Measurements from ENCODE around the gene SF3B3. TPM values are rescaled to one million over a fixed set of nuclear protein-coding genes. Genes with fewer than 3 reads are reported as not detected.

SF3B3 gene
- total and polyA plus RNA-seq, 10 of the 15 experiments (the other 5 are each of a cell fraction or from before 2014, with no cell fraction given), result 134 to 453 (median 215) TPM

DNA sequence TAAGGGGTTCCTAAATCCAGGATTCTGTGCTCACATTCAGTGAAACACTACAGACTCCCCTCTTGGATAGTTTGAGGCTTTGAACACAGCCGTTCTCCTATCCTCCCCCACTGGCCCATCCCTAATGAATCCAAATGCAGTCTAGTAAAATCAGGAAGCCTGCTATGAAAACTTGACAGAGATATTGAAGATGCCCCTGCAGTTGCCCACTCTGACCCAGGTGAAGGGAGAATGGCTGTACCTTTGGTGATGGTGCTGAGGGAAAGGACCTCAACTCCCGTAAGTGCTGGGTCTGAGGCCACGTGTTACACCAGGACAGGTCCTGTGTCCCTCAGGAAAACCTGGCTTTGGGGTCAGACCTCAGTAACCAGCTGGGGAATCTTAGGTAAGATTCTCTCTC, 54.4 kb downstream of the SF3B3 start:
- CTCF ChIA-PET, result interaction anchor here (0.7 kb wide), 1 partner anchor 247 kb away, joined by 3 read pairs; no protein-coding TSS in a partner anchor
- H3K79me2 ChIP-seq (ENCODE audit: control insufficient read depth, insufficient read depth, low read length), result no peaks in the 10 kb centered on the region
- WGBS (ENCODE audit: insufficient coverage, insufficient replicate concordance, low lambda C conversion rate, missing lambda C conversion rate), result 92% methylated on average over 3 of the region's 3 CpGs
- BruUV-seq (replicated peaks), result no TSS peak
- POLR2A ChIA-PET, result interaction anchor here (0.6 to 0.7 kb wide), 2 partner anchors 101 to 172 kb away, joined by 4 read pairs; no protein-coding TSS in a partner anchor
- no peak overlapping the region for H3K9ac ChIP-seq (ENCODE audit: control insufficient read depth, insufficient read depth, low read length)
- peaks cover 13% of the 10 kb centered on the region for H3K4me1 ChIP-seq (ENCODE audit: control insufficient read depth, insufficient read depth, low read length)
- no peak overlapping the region for H2AFZ ChIP-seq (ENCODE audit: control insufficient read depth, low read depth, low read length)
- H3K9me3 ChIP-seq (replicated peaks; ENCODE audit: control insufficient read depth, insufficient read depth, low read length), result no peaks in the 10 kb centered on the region
- no peak overlapping the region for H3K4me3 ChIP-seq
- peaks cover 10 to 11% of the 10 kb centered on the region in 2 experiments; a peak in 3 of 4 replicates for H3K36me3 ChIP-seq (ENCODE audit: control insufficient read depth in 2 of 2, insufficient read depth in 2 of 2, low read length in 1 of 2)
- H3K27me3 ChIP-seq (replicated peaks in 1 of 2; ENCODE audit: control insufficient read depth in 2 of 2, insufficient read depth in 2 of 2, low read length in 1 of 2), result no peaks in the 10 kb centered on the region
- SMC1A ChIA-PET (ENCODE audit: uncharacterized antibody, unreplicated experiment), result interaction anchor here (1.9 kb wide), 1 partner anchor 9 kb away, joined by 5 read pairs; no protein-coding TSS in a partner anchor
- no peak overlapping the region for H3K4me2 ChIP-seq (ENCODE audit: control insufficient read depth, insufficient read depth)
- intact Hi-C loops (cut with micrococcal nuclease; ENCODE audit: unreplicated experiment) (loop anchor here (5.0 kb wide), 1 partner anchor 74 kb away; no protein-coding TSS in a partner anchor), in situ Hi-C loops (cut with MboI) (no loop called here)
- no peaks in the 10 kb centered on the region; the same call in 1 of the 2 replicates for H4K20me1 ChIP-seq (ENCODE audit: control insufficient read depth, insufficient read depth)
- TF ChIP-seq TCF7 (IDR thresholded peaks at IDR 0.05; ENCODE audit: borderline replicate concordance), result no peak
- TF ChIP-seq TARDBP (IDR thresholded peaks at IDR 0.05; ENCODE audit: borderline replicate concordance), result no peak
- TF ChIP-seq ZBTB33 (IDR thresholded peaks at IDR 0.05), result no peak
- no peak for TF ChIP-seq SP1 (IDR thresholded peaks at IDR 0.05; ENCODE audit: low read depth, low read length)
- RAD21 ChIA-PET (ENCODE audit: unreplicated experiment), result no interaction called here
- DNase-seq (ENCODE audit: low read depth, low spot score) (no peak), FAIRE-seq (no peak), ATAC-seq (no peak)
- H3K27ac ChIP-seq (ENCODE audit: control insufficient read depth, insufficient read depth), result no peak overlapping the region

DNA sequence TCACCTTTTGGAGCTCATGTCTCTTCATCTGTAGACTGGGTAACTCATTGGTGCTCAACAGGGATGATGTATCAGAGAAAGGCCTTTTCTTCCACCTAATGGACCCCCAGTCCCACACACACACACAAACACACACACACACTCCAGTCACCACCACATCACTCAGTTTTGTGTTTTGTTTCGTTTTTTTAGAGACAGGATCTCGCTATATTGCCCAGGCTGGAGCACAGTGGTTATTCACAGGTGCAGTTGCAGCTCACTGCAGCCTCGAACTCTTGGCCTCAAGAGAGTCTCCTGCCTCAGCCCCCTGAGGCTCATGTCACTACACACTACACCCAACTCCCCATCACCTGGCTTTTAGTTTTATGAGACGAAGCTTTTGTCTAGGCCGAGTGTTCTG, 55.6 kb downstream of the SF3B3 start:
- no peak overlapping the region for H3K4me3 ChIP-seq
- ATAC-seq (no peak), FAIRE-seq (no peak), DNase-seq (ENCODE audit: low read depth, low spot score) (no peak)
- peaks cover 13% of the 10 kb centered on the region for H3K4me1 ChIP-seq (ENCODE audit: control insufficient read depth, insufficient read depth, low read length)
- no peak overlapping the region for H3K4me2 ChIP-seq (ENCODE audit: control insufficient read depth, insufficient read depth)
- ChIA-PET POLR2A (interaction anchor here (0.6 kb wide), 1 partner anchor 76 kb away, joined by 3 read pairs; no protein-coding TSS in a partner anchor), CTCF (interaction anchor here (0.7 kb wide), 1 partner anchor 49 kb away, joined by 3 read pairs; no protein-coding TSS in a partner anchor), SMC1A (ENCODE audit: uncharacterized antibody, unreplicated experiment) (interaction anchor here (1.9 kb wide), 1 partner anchor 10 kb away, joined by 5 read pairs; no protein-coding TSS in a partner anchor), RAD21 (ENCODE audit: unreplicated experiment) (no interaction called here)
- H3K27ac ChIP-seq (ENCODE audit: control insufficient read depth, insufficient read depth), result no peak overlapping the region
- intact Hi-C loops (cut with micrococcal nuclease; ENCODE audit: unreplicated experiment) (loop anchor here (5.0 kb wide), 1 partner anchor 73 kb away; no protein-coding TSS in a partner anchor), in situ Hi-C loops (cut with MboI) (no loop called here)
- no peak overlapping the region for H3K9ac ChIP-seq (ENCODE audit: control insufficient read depth, insufficient read depth, low read length)
- TF ChIP-seq ZNF274 (IDR thresholded peaks at IDR 0.05; ENCODE audit: insufficient read depth, insufficient read length) (no peak), POLR2A (IDR thresholded peaks at IDR 0.05; ENCODE audit: low read depth, low read length) (no peak), BMI1 (IDR thresholded peaks at IDR 0.05; ENCODE audit: borderline replicate concordance) (no peak), ZZZ3 (IDR thresholded peaks at IDR 0.05; ENCODE audit: control insufficient read depth, insufficient read length, low read depth) (no peak), CREM (IDR thresholded peaks at IDR 0.05; ENCODE audit: low read depth) (no peak), IKZF2 (IDR thresholded peaks at IDR 0.05) (no peak), POLR2AphosphoS5 (IDR thresholded peaks at IDR 0.05; ENCODE audit: low read length) (no peak), CREB1 (IDR thresholded peaks at IDR 0.05; ENCODE audit: low read depth) (no peak), SIN3A (IDR thresholded peaks at IDR 0.05; ENCODE audit: low read depth, low read length) (no peak)
- TF ChIP-seq, protein P1, sequence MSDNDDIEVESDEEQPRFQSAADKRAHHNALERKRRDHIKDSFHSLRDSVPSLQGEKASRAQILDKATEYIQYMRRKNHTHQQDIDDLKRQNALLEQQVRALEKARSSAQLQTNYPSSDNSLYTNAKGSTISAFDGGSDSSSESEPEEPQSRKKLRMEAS (IDR thresholded peaks at IDR 0.05; ENCODE audit: low read depth, low read length), result no peak
- TF ChIP-seq, protein P2, sequence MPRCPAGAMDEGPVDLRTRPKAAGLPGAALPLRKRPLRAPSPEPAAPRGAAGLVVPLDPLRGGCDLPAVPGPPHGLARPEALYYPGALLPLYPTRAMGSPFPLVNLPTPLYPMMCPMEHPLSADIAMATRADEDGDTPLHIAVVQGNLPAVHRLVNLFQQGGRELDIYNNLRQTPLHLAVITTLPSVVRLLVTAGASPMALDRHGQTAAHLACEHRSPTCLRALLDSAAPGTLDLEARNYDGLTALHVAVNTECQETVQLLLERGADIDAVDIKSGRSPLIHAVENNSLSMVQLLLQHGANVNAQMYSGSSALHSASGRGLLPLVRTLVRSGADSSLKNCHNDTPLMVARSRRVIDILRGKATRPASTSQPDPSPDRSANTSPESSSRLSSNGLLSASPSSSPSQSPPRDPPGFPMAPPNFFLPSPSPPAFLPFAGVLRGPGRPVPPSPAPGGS (IDR thresholded peaks at IDR 0.05; ENCODE audit: borderline replicate concordance, insufficient read depth, low read depth, low read length, poor library complexity, severe bottlenecking), result no peak
- BruUV-seq (replicated peaks), result no TSS peak
- WGBS (ENCODE audit: insufficient coverage, insufficient replicate concordance, low lambda C conversion rate, missing lambda C conversion rate), result 72% methylated on average over 5 of the region's 5 CpGs
- H3K9me3 ChIP-seq (replicated peaks; ENCODE audit: control insufficient read depth, insufficient read depth, low read length), result no peaks in the 10 kb centered on the region
- H3K36me3 ChIP-seq (ENCODE audit: control insufficient read depth in 2 of 2, insufficient read depth in 2 of 2, low read length in 1 of 2), result peaks cover 6 to 9% of the 10 kb centered on the region in 2 experiments; a peak in 3 of 4 replicates
- no peaks in the 10 kb centered on the region for H3K27me3 ChIP-seq (replicated peaks in 1 of 2; ENCODE audit: control insufficient read depth in 2 of 2, insufficient read depth in 2 of 2, low read length in 1 of 2)
- H3K79me2 ChIP-seq (ENCODE audit: control insufficient read depth, insufficient read depth, low read length), result no peaks in the 10 kb centered on the region
- H2AFZ ChIP-seq (ENCODE audit: control insufficient read depth, low read depth, low read length), result no peak overlapping the region
- no peaks in the 10 kb centered on the region; the same call in 1 of the 2 replicates for H4K20me1 ChIP-seq (ENCODE audit: control insufficient read depth, insufficient read depth)

Data from GM12878 (cell line).